HG03571 (cell line): ENCODE data around the gene MCF2L2.
"Not testable (repeated sequence)": the region's sequence is repeated elsewhere in the genome, so short reads cannot be mapped to it uniquely, and the experiment has no call there.

Experiments
- ATAC-seq: cut with Tn5 transposase; IDR thresholded peaks from one replicate; pipeline ENCODE4 v1.9.1; 2021; ENCODE audit not compliant: unreplicated experiment

Gene MCF2L2

GRCh38 chr3:183252118-183252782, 176.2 kb downstream of the MCF2L2 start:
- ATAC-seq, result no peak

- no peak for ATAC-seq
Measured at GRCh38 chr3:183249006-183249718, 179.3 kb downstream of the MCF2L2 start.

GRCh38 chr3:183247011-183247589, 181.3 kb downstream of the MCF2L2 start:
- no peak for ATAC-seq

- ATAC-seq, result no peak
Measured at GRCh38 chr3:183244981-183245476, 183.4 kb downstream of the MCF2L2 start.

- ATAC-seq, result no peak
Measured at GRCh38 chr3:183244219-183244618, 184.2 kb downstream of the MCF2L2 start.

- no peak for ATAC-seq
Measured at GRCh38 chr3:183242431-183242830, 186.0 kb downstream of the MCF2L2 start.

- ATAC-seq, result no peak
Measured at GRCh38 chr3:183239046-183239445, 189.4 kb downstream of the MCF2L2 start.

- ATAC-seq, result no peak
Measured at GRCh38 chr3:183233966-183234365, 194.5 kb downstream of the MCF2L2 start.

- no peak for ATAC-seq
Measured at GRCh38 chr3:183230826-183231225, 197.6 kb downstream of the MCF2L2 start.

- ATAC-seq, result not testable (repeated sequence)
Measured at GRCh38 chr3:183230251-183230650, 198.2 kb downstream of the MCF2L2 start.

GRCh38 chr3:183229178-183229577, 199.2 kb downstream of the MCF2L2 start:
- ATAC-seq, result no peak

GRCh38 chr3:183227586-183227985, 200.8 kb downstream of the MCF2L2 start:
- ATAC-seq, result no peak

GRCh38 chr3:183226333-183226890, 202.0 kb downstream of the MCF2L2 start:
- no peak for ATAC-seq

GRCh38 chr3:183224180-183224970, 204.0 kb downstream of the MCF2L2 start:
- ATAC-seq, result no peak

GRCh38 chr3:183222631-183223235, 205.7 kb downstream of the MCF2L2 start:
- ATAC-seq, result no peak

GRCh38 chr3:183220828-183221227, 207.6 kb downstream of the MCF2L2 start:
- ATAC-seq, result no peak

- no peak for ATAC-seq
Measured at GRCh38 chr3:183218826-183219225, 209.6 kb downstream of the MCF2L2 start.

- ATAC-seq, result no peak
Measured at GRCh38 chr3:183217548-183218332, 210.7 kb downstream of the MCF2L2 start.

- no peak for ATAC-seq
Measured at GRCh38 chr3:183215591-183216202, 212.7 kb downstream of the MCF2L2 start.
